ENCODE results near the gene CHST5. TPM values are rescaled to one million over a fixed set of nuclear protein-coding genes. Genes with fewer than 3 reads are reported as not detected.

CHST5 gene
- total RNA-seq, 2 donors from 2014 or later, result 0.56 TPM; not detected in 1

- no peak overlapping the region for H3K27ac ChIP-seq
- H3K27me3 ChIP-seq (replicated peaks; ENCODE audit: insufficient read depth), result no peaks in the 10 kb centered on the region
- no peaks in the 10 kb centered on the region for H3K9me3 ChIP-seq
- no peaks in the 10 kb centered on the region for H3K4me1 ChIP-seq (ENCODE audit: control insufficient read depth in 1 of 2, low read depth in 2 of 2)
- DNase-seq (ENCODE audit: low spot score), result no peak
- no peak for TF ChIP-seq CTCF (IDR thresholded peaks at IDR 0.05)
- ATAC-seq (ENCODE audit: insufficient number of reproducible peaks, low FRiP score, low read depth), result no peak
- H3K4me3 ChIP-seq, result no peak overlapping the region
- H3K36me3 ChIP-seq, result no peaks in the 10 kb centered on the region
Measured at GRCh38 chr16:75485230-75486013, 50.5 kb downstream of the CHST5 start.

GRCh38 chr16:75483222-75483621 is 52.7 kb downstream of the CHST5 start:
- Histone ChIP-seq H3K27ac (no peak overlapping the region), H3K4me3 (no peak overlapping the region), H3K36me3 (no peaks in the 10 kb centered on the region), H3K4me1 (ENCODE audit: control insufficient read depth in 1 of 2, low read depth in 2 of 2) (no peaks in the 10 kb centered on the region), H3K9me3 (no peaks in the 10 kb centered on the region), H3K27me3 (replicated peaks; ENCODE audit: insufficient read depth) (no peaks in the 10 kb centered on the region)
- DNase-seq (ENCODE audit: low spot score), result no peak
- no peak for ATAC-seq (ENCODE audit: insufficient number of reproducible peaks, low FRiP score, low read depth)
- TF ChIP-seq CTCF (IDR thresholded peaks at IDR 0.05), result no peak

GRCh38 chr16:75482434-75483205 is 53.3 kb downstream of the CHST5 start:
- no peak for ATAC-seq (ENCODE audit: insufficient number of reproducible peaks, low FRiP score, low read depth)
- no peaks in the 10 kb centered on the region for H3K4me1 ChIP-seq (ENCODE audit: control insufficient read depth in 1 of 2, low read depth in 2 of 2)
- H3K9me3 ChIP-seq, result no peaks in the 10 kb centered on the region
- H3K4me3 ChIP-seq, result no peak overlapping the region
- H3K27me3 ChIP-seq (replicated peaks; ENCODE audit: insufficient read depth), result no peaks in the 10 kb centered on the region
- H3K36me3 ChIP-seq, result no peaks in the 10 kb centered on the region
- DNase-seq (ENCODE audit: low spot score), result no peak
- TF ChIP-seq CTCF (IDR thresholded peaks at IDR 0.05), result no peak
- H3K27ac ChIP-seq, result no peak overlapping the region

GRCh38 chr16:75481475-75481874 is 54.4 kb downstream of the CHST5 start:
- no peaks in the 10 kb centered on the region for H3K36me3 ChIP-seq
- DNase-seq (ENCODE audit: low spot score) (no peak), ATAC-seq (ENCODE audit: insufficient number of reproducible peaks, low FRiP score, low read depth) (no peak)
- H3K27ac ChIP-seq, result no peak overlapping the region
- no peak overlapping the region for H3K4me3 ChIP-seq
- H3K4me1 ChIP-seq (ENCODE audit: control insufficient read depth in 1 of 2, low read depth in 2 of 2), result no peaks in the 10 kb centered on the region
- TF ChIP-seq CTCF (IDR thresholded peaks at IDR 0.05), result no peak
- H3K9me3 ChIP-seq, result no peaks in the 10 kb centered on the region
- H3K27me3 ChIP-seq (replicated peaks; ENCODE audit: insufficient read depth), result no peaks in the 10 kb centered on the region

- H3K36me3 ChIP-seq, result no peaks in the 10 kb centered on the region
- no peak for DNase-seq (ENCODE audit: low spot score)
- no peak overlapping the region for H3K27ac ChIP-seq
- H3K4me3 ChIP-seq, result no peak overlapping the region
- H3K27me3 ChIP-seq (replicated peaks; ENCODE audit: insufficient read depth), result no peaks in the 10 kb centered on the region
- no peaks in the 10 kb centered on the region for H3K4me1 ChIP-seq (ENCODE audit: control insufficient read depth in 1 of 2, low read depth in 2 of 2)
- no peak for TF ChIP-seq CTCF (IDR thresholded peaks at IDR 0.05)
- no peak for ATAC-seq (ENCODE audit: insufficient number of reproducible peaks, low FRiP score, low read depth)
- H3K9me3 ChIP-seq, result no peaks in the 10 kb centered on the region
Measured at GRCh38 chr16:75479421-75479990, 56.4 kb downstream of the CHST5 start.

Data from thoracic aorta (tissue), 2 donors.